Gastrocnemius medialis (tissue), 4 donors: ENCODE measurements around the gene FHOD3. TPM values are rescaled to one million over a fixed set of nuclear protein-coding genes. Genes with fewer than 3 reads are reported as not detected.
"Not testable (repeated sequence)": the region's sequence is repeated elsewhere in the genome, so short reads cannot be mapped to it uniquely, and the experiment has no call there.

Experiments used
- ATAC-seq, 2 donors: fragments of 150-250 bp; one replicate each; pipeline ENCODE4 v1.9.1; 2016
- DNase-seq, 2 donors: peaks; one replicate each; pipeline ENCODE4 v3.0.0-alpha.2; 2019
- H3K27ac ChIP-seq, 4 donors: fragments of 200-600 bp; sonication (generic); 1 replicate in 1 of 4; 2 replicates in 3 of 4; pipeline ENCODE4 v1.5.1; 2016 to 2018; ENCODE audit warnings: mild to moderate bottlenecking in 2 of 4, moderate library complexity in 1 of 4
- H3K27me3 ChIP-seq, 3 donors: fragments of 200-600 bp; sonication (generic) in 2 of 3; 1 replicate in 1 of 3; 2 replicates in 2 of 3; pipeline versions ENCODE4 v1.5.1 to v1.6.0; 2016 to 2019; ENCODE audit warnings: mild to moderate bottlenecking in 1 of 3, moderate library complexity in 1 of 3
- H3K36me3 ChIP-seq, 2 donors: fragments of 200-600 bp; sonication (generic) in 1 of 2; one replicate each; pipeline ENCODE4 v1.5.1; 2017 to 2018
- H3K4me1 ChIP-seq, 2 donors: fragments of 200-600 bp; sonication (generic) in 1 of 2; one replicate each; pipeline ENCODE4 v1.5.1; 2016 to 2017; ENCODE audit warnings: mild to moderate bottlenecking in 2 of 2
- H3K4me3 ChIP-seq, 4 donors: fragments of 200-600 bp; sonication (generic) in 3 of 4; 1 replicate in 1 of 4; 2 replicates in 3 of 4; pipeline ENCODE4 v1.5.1; 2016 to 2019; ENCODE audit warnings: mild to moderate bottlenecking in 2 of 4
- H3K9me3 ChIP-seq, 3 donors: fragments of 200-600 bp; sonication (generic) in 2 of 3; 1 replicate in 1 of 3; 2 replicates in 2 of 3; pipeline ENCODE4 v1.5.1; 2016 to 2019
- POLR2A ChIP-seq, 2 donors: fragments of 450-650 bp; IDR thresholded peaks; one replicate each; pipeline ENCODE4 v1.6.1; 2017; ENCODE audit warnings: antibody characterized with exemption in 2 of 2, mild to moderate bottlenecking in 2 of 2, moderate library complexity in 2 of 2
- in situ Hi-C, 4 donors: fragments of 200-750 bp; cut with MboI; loops; one replicate each; pipeline versions ENCODE4 v1.15.0 to v1.8.0; 2017; ENCODE audit warnings: low sequenced_read_pairs in 4 of 4
- intact Hi-C: fragments of 100-400 bp; cut with DNase I; formaldehyde crosslinking; loops from one replicate; pipeline ENCODE4 v1.15.1; 2023; ENCODE audit warnings: low total_unique reads
- total RNA-seq, 4 donors: library from RNA; depleted of rRNA; stranded (reverse); fragments of >200 nt; gene quantifications; one replicate each; pipeline versions ENCODE4 v1.1.0 to v1.2.3, GENCODE V29; 2016
- TF ChIP-seq, protein P1 (sequence below), 5 experiments: fragments of 450-650 bp in 3 of 5; fragments of 200-600 bp in 2 of 5; sonication (generic) in 2 of 5; IDR thresholded peaks in 4 of 5; conservative IDR thresholded peaks in 1 of 5; 1 replicate in 4 of 5; 2 replicates in 1 of 5; pipeline ENCODE4 v1.5.1; 2016 to 2019; ENCODE audit warnings: antibody characterized with exemption in 5 of 5, mild to moderate bottlenecking in 3 of 5, moderate library complexity in 3 of 5

The FHOD3 gene
- total RNA-seq, 4 donors from 2014 or later, result 10.0 to 32.5 (median 17.0) TPM

DNA sequence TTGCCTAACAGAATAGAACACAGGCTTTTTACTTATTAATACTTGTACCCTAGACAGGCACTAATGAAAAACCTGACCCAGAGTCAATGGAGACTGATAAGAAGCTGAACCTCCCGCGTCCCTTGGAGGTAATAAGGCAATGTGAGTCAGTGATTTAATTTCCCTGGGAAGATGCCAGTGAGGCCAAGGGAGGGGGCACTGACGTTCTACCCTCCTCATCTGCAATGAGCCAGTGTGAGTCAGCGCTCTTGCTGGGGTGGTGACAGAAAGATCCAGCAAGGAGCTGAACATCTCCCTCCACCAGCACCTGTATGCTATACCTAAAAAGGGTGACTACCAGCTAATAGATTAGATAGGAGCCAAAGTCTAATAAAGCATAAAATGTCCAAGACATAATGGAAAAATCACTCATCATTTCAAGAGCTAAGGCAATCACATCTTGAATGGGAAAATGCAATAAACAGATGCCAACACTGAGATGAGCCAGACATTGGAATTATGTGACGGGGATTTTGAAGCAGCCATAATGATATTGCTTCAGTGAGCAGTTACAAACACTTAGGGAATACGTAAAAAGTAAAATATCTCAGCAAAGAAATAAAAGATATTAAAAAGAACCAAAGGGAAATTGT is 414.4 kb downstream of the FHOD3 start:
- no peaks in the 10 kb centered on the region for H3K4me1 ChIP-seq
- DNase-seq, result peak in 1 of 2 donors; percentile 44

DNA sequence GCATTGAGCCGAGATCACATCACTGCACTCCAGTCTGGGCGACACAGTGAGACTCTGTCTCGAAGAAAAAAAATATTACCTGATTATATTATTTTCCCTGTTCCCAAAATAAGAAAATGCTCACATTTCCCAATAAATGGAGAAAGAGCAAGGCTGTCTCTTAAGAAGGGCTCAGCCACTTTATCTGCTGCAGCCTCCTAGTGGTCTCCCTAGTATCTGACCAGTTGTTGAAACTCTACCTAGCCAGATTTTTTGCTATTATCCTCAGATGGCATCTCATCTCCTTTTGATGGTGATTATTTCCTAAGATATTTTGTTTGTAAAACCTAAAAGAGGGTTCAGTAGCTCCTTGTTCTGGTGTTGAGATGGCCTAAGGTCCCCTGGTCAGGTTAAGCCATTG is 417.0 kb downstream of the FHOD3 start:
- Histone ChIP-seq H3K4me1 (peaks cover 0 to 5% of the 10 kb centered on the region in 2 donors), H3K9me3 (no peaks in the 10 kb centered on the region), H3K4me3 (no peak overlapping the region), H3K27ac (no peak overlapping the region), H3K36me3 (no peaks in the 10 kb centered on the region), H3K27me3 (no peaks in the 10 kb centered on the region)
- no peak for TF ChIP-seq POLR2A (IDR thresholded peaks at IDR 0.05)
- intact Hi-C loops (no loop called here), in situ Hi-C loops (no loop called here)
- no peak for DNase-seq
- ATAC-seq, result no peak

More for the DNA sequence above, 414.4 kb downstream of the FHOD3 start:
- H3K9me3 ChIP-seq, result no peaks in the 10 kb centered on the region
- TF ChIP-seq, protein P1, sequence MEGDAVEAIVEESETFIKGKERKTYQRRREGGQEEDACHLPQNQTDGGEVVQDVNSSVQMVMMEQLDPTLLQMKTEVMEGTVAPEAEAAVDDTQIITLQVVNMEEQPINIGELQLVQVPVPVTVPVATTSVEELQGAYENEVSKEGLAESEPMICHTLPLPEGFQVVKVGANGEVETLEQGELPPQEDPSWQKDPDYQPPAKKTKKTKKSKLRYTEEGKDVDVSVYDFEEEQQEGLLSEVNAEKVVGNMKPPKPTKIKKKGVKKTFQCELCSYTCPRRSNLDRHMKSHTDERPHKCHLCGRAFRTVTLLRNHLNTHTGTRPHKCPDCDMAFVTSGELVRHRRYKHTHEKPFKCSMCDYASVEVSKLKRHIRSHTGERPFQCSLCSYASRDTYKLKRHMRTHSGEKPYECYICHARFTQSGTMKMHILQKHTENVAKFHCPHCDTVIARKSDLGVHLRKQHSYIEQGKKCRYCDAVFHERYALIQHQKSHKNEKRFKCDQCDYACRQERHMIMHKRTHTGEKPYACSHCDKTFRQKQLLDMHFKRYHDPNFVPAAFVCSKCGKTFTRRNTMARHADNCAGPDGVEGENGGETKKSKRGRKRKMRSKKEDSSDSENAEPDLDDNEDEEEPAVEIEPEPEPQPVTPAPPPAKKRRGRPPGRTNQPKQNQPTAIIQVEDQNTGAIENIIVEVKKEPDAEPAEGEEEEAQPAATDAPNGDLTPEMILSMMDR (IDR thresholded peaks at IDR 0.05 in 4 of 5, conservative IDR thresholded peaks at IDR 0.05 in 1 of 5), result no peak
- no peak for TF ChIP-seq POLR2A (IDR thresholded peaks at IDR 0.05)
- peak; percentile 51 to 73 for ATAC-seq
- H3K27me3 ChIP-seq, result no peaks in the 10 kb centered on the region
- intact Hi-C loops, result no loop called here
- H3K27ac ChIP-seq, result no peak overlapping the region
- no peaks in the 10 kb centered on the region for H3K36me3 ChIP-seq
- no peak overlapping the region for H3K4me3 ChIP-seq
- in situ Hi-C loops, result no loop called here

- no peaks in the 10 kb centered on the region for H3K36me3 ChIP-seq
- no peak overlapping the region for H3K4me3 ChIP-seq
- no peaks in the 10 kb centered on the region for H3K27me3 ChIP-seq
- ATAC-seq (no peak), DNase-seq (no peak)
- peaks cover 0 to 5% of the 10 kb centered on the region in 2 donors for H3K4me1 ChIP-seq
- no peak for TF ChIP-seq POLR2A (IDR thresholded peaks at IDR 0.05)
- no peaks in the 10 kb centered on the region for H3K9me3 ChIP-seq
- intact Hi-C loops (no loop called here), in situ Hi-C loops (no loop called here)
- H3K27ac ChIP-seq, result no peak overlapping the region
These were observed 420.1 kb downstream of the FHOD3 start for GRCh38 chr18:36717422-36718110.

DNA sequence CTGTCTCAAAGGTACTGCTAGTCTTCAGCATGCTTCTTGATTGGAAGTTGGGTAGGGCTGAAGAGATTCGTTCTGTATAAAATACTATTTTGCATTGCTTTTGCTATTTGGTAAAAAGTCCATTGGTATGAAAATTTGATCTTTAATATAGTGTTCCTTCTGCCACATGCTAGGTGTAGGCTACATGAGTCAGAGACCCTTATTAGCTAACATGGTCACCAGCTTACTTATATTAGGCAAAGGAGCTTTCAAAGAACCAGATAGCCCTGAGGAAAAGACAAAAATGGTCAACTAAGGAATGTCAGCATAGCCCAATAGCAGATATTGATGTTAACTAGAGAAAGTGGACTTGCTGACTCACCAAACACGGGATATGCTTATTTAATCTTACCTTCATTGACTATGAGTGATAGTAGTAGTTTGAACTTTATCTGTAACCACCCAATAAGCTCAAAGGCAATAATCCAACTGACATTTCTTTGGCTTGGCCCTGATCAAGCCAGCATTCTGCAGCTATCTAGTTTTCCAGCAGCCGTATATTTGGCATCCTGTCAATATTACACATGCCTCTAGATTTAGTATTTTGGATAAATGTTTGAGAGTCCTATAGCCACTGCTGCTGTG is 421.3 kb downstream of the FHOD3 start:
- DNase-seq, result no peak
- Histone ChIP-seq H3K9me3 (no peaks in the 10 kb centered on the region), H3K4me1 (peaks cover 0 to 5% of the 10 kb centered on the region in 2 donors), H3K4me3 (no peak overlapping the region), H3K36me3 (no peaks in the 10 kb centered on the region), H3K27ac (no peak overlapping the region), H3K27me3 (no peaks in the 10 kb centered on the region)
- ATAC-seq, result peak; percentile 35 to 62
- intact Hi-C loops (no loop called here), in situ Hi-C loops (no loop called here)
- TF ChIP-seq POLR2A (IDR thresholded peaks at IDR 0.05), result no peak
- TF ChIP-seq, protein P1 (IDR thresholded peaks at IDR 0.05 in 4 of 5, conservative IDR thresholded peaks at IDR 0.05 in 1 of 5), result no peak

GRCh38 chr18:36719630-36720029 is 422.1 kb downstream of the FHOD3 start:
- Histone ChIP-seq H3K9me3 (no peaks in the 10 kb centered on the region), H3K36me3 (no peaks in the 10 kb centered on the region), H3K27ac (no peak overlapping the region), H3K27me3 (no peaks in the 10 kb centered on the region), H3K4me1 (peaks cover 0 to 5% of the 10 kb centered on the region in 2 donors), H3K4me3 (no peak overlapping the region)
- TF ChIP-seq, protein P1 (IDR thresholded peaks at IDR 0.05 in 4 of 5, conservative IDR thresholded peaks at IDR 0.05 in 1 of 5), result no peak
- no peak for TF ChIP-seq POLR2A (IDR thresholded peaks at IDR 0.05)
- DNase-seq, result no peak
- ATAC-seq, result no peak
- intact Hi-C loops (no loop called here), in situ Hi-C loops (no loop called here)

GRCh38 chr18:36721351-36721750 is 423.8 kb downstream of the FHOD3 start:
- H3K4me1 ChIP-seq, intact Hi-C loops, H3K27me3 ChIP-seq, H3K4me3 ChIP-seq, H3K27ac ChIP-seq, DNase-seq, ATAC-seq, in situ Hi-C loops, H3K36me3 ChIP-seq, H3K9me3 ChIP-seq: not testable (repeated sequence)
